ENCODE measurements around the gene SERINC5.

Gene SERINC5

DNA sequence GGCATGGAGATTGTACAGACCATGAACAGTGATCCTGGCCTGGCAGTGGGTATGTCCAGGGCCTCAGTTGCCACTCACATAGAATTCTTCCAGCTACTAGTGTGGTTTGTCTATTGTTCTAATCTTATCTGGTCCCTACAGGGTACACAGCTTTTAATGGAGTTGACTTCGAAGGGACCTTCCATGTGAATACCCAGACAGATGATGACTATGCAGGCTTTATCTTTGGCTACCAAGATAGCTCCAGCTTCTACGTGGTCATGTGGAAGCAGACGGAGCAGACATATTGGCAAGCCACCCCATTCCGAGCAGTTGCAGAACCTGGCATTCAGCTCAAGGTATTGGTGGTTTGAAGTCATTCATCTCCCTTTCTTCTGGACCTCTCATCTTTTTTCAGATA, 176.9 kb downstream of the SERINC5 start:
- H3K9me3 ChIP-seq (ENCODE audit: control insufficient read depth, insufficient read depth, low read depth, low read length), result no peaks in the 10 kb centered on the region
- no peak overlapping the region for H3K27ac ChIP-seq (ENCODE audit: low read depth, low read length)
- H3K4me3 ChIP-seq (ENCODE audit: low read depth, low read length), result no peak overlapping the region
- peaks cover 12% of the 10 kb centered on the region; the same call in 1 of the 2 replicates for H3K4me1 ChIP-seq (ENCODE audit: control insufficient read depth, insufficient read depth, low read length)
- H3K27me3 ChIP-seq (ENCODE audit: control insufficient read depth, insufficient read depth, low read length), result no peaks in the 10 kb centered on the region
- H3K36me3 ChIP-seq (ENCODE audit: control insufficient read depth, insufficient read depth, low read length), result no peaks in the 10 kb centered on the region
- no peak overlapping the region for H3K9ac ChIP-seq (ENCODE audit: low read length)

DNA sequence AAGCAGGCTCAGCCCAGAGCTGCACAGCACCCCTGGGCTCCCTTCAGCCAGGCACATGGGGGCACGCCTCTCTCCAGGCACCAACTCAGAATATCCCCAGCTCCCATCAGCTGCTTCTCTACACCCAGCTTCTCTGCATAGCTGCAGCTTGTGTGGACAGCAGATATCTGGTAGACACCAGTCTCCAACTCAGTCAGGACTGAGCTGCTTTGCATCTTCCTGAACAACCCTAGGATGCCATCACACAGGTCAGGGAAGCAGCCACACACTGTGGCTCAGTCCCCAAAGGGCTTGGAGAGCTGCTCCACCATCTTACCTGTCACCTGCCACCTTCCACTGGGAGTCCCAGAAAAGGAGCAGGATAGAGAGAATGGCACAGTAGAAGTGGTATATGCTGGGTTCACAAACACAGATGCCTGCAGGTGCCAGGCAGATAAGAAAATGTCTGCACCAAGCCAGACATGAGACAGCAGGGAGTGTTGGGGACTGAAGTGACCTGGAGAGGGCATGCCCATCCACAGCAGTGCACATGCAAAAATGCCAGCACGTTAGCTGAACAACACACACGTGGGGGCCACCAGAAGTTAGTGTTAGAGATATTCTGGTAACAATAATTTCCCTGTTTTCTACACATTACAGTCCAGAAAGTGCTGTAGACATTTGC, 178.7 kb downstream of the SERINC5 start:
- peaks cover 4% of the 10 kb centered on the region; the same call in 1 of the 2 replicates for H3K4me1 ChIP-seq (ENCODE audit: control insufficient read depth, insufficient read depth, low read length)
- H3K27me3 ChIP-seq (ENCODE audit: control insufficient read depth, insufficient read depth, low read length), result no peaks in the 10 kb centered on the region
- H3K27ac ChIP-seq (ENCODE audit: low read depth, low read length), result no peak overlapping the region
- H3K36me3 ChIP-seq (ENCODE audit: control insufficient read depth, insufficient read depth, low read length), result no peaks in the 10 kb centered on the region
- no peaks in the 10 kb centered on the region for H3K9me3 ChIP-seq (ENCODE audit: control insufficient read depth, insufficient read depth, low read depth, low read length)
- H3K4me3 ChIP-seq (ENCODE audit: low read depth, low read length), result no peak overlapping the region
- H3K9ac ChIP-seq (ENCODE audit: low read length), result no peak overlapping the region

DNA sequence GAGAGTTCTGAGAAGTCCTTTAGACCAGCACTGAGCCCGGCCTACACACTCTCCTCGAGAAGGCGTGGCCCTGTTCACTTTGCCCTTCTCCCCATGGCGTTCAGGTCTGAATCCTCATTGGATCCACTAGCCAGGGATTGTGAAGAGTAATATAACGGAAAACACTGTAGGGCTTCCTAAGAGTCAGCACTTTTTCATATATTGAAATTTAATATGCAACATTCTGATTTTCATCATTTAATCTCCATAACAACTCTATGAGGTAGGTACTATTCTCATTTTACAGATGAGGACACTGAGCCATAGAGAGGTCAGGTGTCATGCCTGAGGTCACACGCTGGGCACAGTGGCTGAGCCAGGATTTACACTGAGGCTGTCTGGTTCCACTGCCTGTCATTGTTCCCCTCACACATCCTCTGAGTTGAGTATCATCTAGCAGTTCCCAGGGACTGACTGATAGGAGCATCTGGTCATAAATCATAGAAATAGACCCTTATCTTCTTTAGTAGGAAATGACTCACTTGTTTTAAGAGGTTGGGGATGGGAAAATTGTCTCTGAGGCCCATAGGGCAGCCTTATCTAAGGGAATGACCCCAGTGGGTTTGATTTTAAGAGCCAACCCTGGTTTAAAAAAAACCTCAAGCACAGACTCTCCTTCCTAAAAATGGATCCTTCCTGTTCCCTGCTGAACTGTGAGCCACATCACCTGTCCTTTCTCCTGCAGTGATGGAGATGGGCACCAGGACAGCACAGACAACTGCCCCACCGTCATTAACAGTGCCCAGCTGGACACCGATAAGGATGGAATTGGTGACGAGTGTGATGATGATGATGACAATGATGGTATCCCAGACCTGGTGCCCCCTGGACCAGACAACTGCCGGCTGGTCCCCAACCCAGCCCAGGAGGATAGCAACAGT, 179.5 kb downstream of the SERINC5 start:
- no peaks in the 10 kb centered on the region for H3K27me3 ChIP-seq (ENCODE audit: control insufficient read depth, insufficient read depth, low read length)
- no peak overlapping the region for H3K4me3 ChIP-seq (ENCODE audit: low read depth, low read length)
- H3K9ac ChIP-seq (ENCODE audit: low read length), result no peak overlapping the region
- no peaks in the 10 kb centered on the region for H3K36me3 ChIP-seq (ENCODE audit: control insufficient read depth, insufficient read depth, low read length)
- no peak overlapping the region for H3K27ac ChIP-seq (ENCODE audit: low read depth, low read length)
- peaks cover 4% of the 10 kb centered on the region; the same call in 1 of the 2 replicates for H3K4me1 ChIP-seq (ENCODE audit: control insufficient read depth, insufficient read depth, low read length)
- H3K9me3 ChIP-seq (ENCODE audit: control insufficient read depth, insufficient read depth, low read depth, low read length), result no peaks in the 10 kb centered on the region

DNA sequence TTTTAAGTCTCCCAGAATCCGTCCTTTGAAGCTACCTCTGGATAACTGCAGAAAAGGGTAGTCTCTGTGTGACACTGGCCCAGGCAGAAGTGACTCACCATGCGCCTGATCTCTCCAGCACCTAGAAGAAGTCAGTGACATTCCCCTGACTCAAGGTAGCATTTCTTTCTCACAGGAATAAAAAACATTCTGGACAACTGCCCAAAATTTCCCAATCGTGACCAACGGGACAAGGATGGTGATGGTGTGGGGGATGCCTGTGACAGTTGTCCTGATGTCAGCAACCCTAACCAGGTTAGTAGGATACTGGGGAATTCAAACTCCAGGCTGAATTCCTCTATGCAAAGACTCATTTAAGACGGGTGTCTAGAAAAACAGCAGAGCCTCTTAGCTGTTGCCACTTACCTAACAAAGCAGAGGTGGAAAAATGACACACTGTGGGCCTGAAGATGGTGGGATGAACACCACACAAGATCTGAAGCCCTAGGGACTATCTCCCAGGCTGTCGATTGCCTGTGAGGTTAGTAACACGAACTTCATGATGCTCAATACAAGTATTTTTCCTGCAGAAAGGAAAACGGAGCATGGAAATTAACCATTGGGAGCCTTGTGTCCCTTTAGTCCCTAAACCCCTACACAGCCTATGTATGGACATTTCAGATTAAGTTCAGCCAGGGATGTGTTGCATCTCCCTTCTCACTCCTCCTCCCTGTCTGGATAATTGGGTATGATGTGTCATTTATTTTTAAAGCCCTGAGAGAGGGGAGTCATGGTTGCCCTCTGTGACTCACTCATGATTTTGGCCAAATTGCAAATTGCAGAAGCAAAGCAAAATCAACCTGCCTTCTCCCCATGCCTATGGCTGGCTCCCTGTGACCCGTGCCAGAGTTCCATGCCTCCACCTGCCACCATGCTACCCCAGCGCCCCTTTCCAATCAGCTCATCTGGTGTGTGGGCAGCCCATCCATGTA, 183.5 kb downstream of the SERINC5 start:
- Histone ChIP-seq H3K27me3 (ENCODE audit: control insufficient read depth, insufficient read depth, low read length) (no peaks in the 10 kb centered on the region), H3K27ac (ENCODE audit: low read depth, low read length) (no peak overlapping the region), H3K9me3 (ENCODE audit: control insufficient read depth, insufficient read depth, low read depth, low read length) (no peaks in the 10 kb centered on the region), H3K4me1 (ENCODE audit: control insufficient read depth, insufficient read depth, low read length) (peaks cover 7% of the 10 kb centered on the region; the same call in 1 of the 2 replicates), H3K36me3 (ENCODE audit: control insufficient read depth, insufficient read depth, low read length) (no peaks in the 10 kb centered on the region), H3K4me3 (ENCODE audit: low read depth, low read length) (no peak overlapping the region), H3K9ac (ENCODE audit: low read length) (no peak overlapping the region)

DNA sequence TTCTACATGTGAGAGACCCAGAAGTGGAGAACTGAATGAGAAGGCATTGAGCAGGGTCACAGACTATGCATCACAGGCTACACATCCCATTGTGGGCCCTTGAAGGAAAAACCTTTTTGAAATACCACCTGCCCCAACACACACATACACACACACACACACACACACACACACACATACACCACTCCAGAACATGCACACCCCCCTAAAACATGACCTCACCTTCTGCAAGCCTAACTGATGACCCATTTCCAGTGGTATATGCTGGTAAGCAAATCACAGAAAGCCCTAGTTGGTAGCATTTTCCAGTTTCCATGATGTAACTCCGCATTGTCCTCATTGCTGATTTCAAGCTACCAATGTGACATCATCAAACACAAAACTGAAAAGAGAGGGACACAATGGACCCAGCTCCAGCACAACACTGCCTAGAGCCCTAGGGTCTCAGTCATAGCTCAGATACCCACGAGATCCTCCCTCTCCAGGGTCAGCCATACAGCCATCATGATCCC, 184.3 kb downstream of the SERINC5 start:
- no peak overlapping the region for H3K27ac ChIP-seq (ENCODE audit: low read depth, low read length)
- H3K36me3 ChIP-seq (ENCODE audit: control insufficient read depth, insufficient read depth, low read length), result no peaks in the 10 kb centered on the region
- H3K4me1 ChIP-seq (ENCODE audit: control insufficient read depth, insufficient read depth, low read length), result peaks cover 7% of the 10 kb centered on the region; the same call in 1 of the 2 replicates

DNA sequence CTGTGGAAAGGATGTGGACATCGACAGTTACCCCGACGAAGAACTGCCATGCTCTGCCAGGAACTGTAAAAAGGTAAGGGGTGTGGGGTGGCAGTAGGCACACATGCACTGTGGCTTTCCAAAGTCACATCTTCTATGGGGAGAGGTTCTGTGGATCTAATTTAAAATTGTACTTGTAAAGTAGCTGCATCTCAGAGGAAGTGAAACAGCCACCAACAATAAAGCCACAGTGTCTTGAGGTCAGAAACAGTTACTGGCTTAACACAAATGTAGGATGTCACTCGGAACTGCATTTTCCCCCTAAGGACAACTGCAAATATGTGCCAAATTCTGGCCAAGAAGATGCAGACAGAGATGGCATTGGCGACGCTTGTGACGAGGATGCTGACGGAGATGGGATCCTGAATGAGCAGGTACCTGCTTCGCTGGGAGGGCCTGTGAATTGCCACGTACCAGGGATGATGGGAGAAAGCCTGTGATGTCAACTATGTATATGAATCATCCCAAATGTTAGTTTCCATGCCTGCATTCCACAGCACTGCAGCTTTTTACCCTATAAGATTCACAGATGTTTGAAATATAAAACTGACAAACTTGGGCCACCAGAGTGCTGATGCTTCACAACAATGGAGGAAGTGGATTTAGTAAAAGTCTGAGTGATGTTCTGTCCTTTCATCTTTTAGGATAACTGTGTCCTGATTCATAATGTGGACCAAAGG, 185.4 kb downstream of the SERINC5 start:
- H3K9me3 ChIP-seq (ENCODE audit: control insufficient read depth, insufficient read depth, low read depth, low read length), result no peaks in the 10 kb centered on the region
- H3K27me3 ChIP-seq (ENCODE audit: control insufficient read depth, insufficient read depth, low read length), result no peaks in the 10 kb centered on the region
- no peak overlapping the region for H3K4me3 ChIP-seq (ENCODE audit: low read depth, low read length)
- H3K27ac ChIP-seq (ENCODE audit: low read depth, low read length), result no peak overlapping the region
- no peak overlapping the region for H3K9ac ChIP-seq (ENCODE audit: low read length)
- H3K36me3 ChIP-seq (ENCODE audit: control insufficient read depth, insufficient read depth, low read length), result no peaks in the 10 kb centered on the region
- peaks cover 7% of the 10 kb centered on the region; the same call in 1 of the 2 replicates for H3K4me1 ChIP-seq (ENCODE audit: control insufficient read depth, insufficient read depth, low read length)

More for the DNA sequence above, 184.3 kb downstream of the SERINC5 start:
- no peak overlapping the region for H3K9ac ChIP-seq (ENCODE audit: low read length)
- H3K9me3 ChIP-seq (ENCODE audit: control insufficient read depth, insufficient read depth, low read depth, low read length), result no peaks in the 10 kb centered on the region
- no peak overlapping the region for H3K4me3 ChIP-seq (ENCODE audit: low read depth, low read length)
- no peaks in the 10 kb centered on the region for H3K27me3 ChIP-seq (ENCODE audit: control insufficient read depth, insufficient read depth, low read length)

DNA sequence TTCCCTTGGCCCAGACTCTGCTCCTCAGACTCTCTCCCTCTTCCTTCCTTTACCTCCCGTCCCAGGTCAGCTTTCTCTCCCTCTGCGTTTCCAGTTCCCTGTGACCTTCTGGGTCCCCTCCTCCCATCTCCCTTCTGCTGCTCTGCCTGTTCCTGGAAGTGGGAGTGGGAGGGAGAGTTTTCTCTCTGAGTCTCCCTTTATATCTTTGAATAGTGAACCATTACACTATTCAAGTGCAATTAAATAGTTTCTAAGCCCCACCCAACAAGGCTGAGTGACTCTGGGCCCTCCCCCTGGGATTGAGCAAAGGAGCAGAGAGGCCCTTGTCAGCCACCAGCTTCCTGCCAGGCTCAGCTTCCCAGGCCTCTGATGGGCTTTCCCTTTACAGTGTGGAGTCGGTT, 185.9 kb downstream of the SERINC5 start:
- Histone ChIP-seq H3K4me3 (ENCODE audit: low read depth, low read length) (no peak overlapping the region), H3K27ac (ENCODE audit: low read depth, low read length) (no peak overlapping the region), H3K27me3 (ENCODE audit: control insufficient read depth, insufficient read depth, low read length) (no peaks in the 10 kb centered on the region), H3K4me1 (ENCODE audit: control insufficient read depth, insufficient read depth, low read length) (peaks cover 12% of the 10 kb centered on the region), H3K36me3 (ENCODE audit: control insufficient read depth, insufficient read depth, low read length) (no peaks in the 10 kb centered on the region), H3K9me3 (ENCODE audit: control insufficient read depth, insufficient read depth, low read depth, low read length) (no peaks in the 10 kb centered on the region), H3K9ac (ENCODE audit: low read length) (no peak overlapping the region)

DNA sequence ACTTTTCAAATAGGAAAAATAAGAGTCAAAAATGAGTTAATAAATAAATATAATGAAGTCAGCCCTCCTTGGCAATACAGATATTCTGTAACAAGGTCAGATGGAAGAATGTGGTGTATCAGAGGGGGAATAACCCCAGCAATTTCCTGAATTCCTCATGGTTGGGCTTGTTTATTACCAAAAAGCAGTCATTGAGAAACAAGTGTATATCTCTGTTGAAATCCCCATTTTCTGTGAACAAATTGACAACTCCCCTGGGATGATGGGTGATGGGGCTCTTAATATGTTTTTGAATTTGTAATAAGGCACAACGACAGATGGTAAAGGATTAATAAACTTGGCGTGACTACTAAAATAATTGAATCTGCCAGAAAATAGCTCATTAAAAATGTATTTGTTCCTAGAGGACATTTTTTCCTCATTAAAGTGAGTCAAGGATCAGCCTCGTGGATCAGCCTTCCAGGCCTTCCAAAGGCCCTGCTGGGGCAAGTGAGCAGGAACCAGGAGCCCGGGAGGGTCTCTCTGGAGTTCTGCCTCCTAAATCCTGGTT, 186.5 kb downstream of the SERINC5 start:
- H3K27me3 ChIP-seq (ENCODE audit: control insufficient read depth, insufficient read depth, low read length), result no peaks in the 10 kb centered on the region
- H3K9me3 ChIP-seq (ENCODE audit: control insufficient read depth, insufficient read depth, low read depth, low read length), result no peaks in the 10 kb centered on the region
- peaks cover 16% of the 10 kb centered on the region for H3K4me1 ChIP-seq (ENCODE audit: control insufficient read depth, insufficient read depth, low read length)
- H3K27ac ChIP-seq (ENCODE audit: low read depth, low read length), result no peak overlapping the region
- H3K4me3 ChIP-seq (ENCODE audit: low read depth, low read length), result no peak overlapping the region
- no peak overlapping the region for H3K9ac ChIP-seq (ENCODE audit: low read length)
- no peaks in the 10 kb centered on the region for H3K36me3 ChIP-seq (ENCODE audit: control insufficient read depth, insufficient read depth, low read length)

DNA sequence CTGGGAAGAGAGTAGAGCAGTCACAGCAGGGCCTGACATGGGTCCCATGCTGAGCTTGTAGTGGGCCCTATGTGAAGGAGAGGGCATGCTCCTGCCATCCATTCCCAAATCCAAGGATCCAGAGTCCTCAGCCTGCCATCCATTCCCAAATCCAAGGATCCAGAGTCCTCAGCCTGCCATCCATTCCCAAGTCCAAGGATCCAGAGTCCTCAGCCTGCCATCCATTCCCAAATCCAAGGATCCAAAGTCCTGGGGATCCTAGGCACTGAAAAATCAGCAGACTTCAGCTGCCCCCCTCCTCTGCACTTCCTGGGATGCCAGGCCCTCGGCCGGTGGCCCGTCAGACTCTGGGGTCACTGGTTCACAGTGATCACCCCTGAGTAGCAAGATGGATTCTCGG, 187.1 kb downstream of the SERINC5 start:
- no peaks in the 10 kb centered on the region for H3K36me3 ChIP-seq (ENCODE audit: control insufficient read depth, insufficient read depth, low read length)
- H3K27ac ChIP-seq (ENCODE audit: low read depth, low read length), result no peak overlapping the region
- H3K27me3 ChIP-seq (ENCODE audit: control insufficient read depth, insufficient read depth, low read length), result no peaks in the 10 kb centered on the region
- H3K4me1 ChIP-seq (ENCODE audit: control insufficient read depth, insufficient read depth, low read length), result peaks cover 16% of the 10 kb centered on the region
- H3K9ac ChIP-seq (ENCODE audit: low read length), result no peak overlapping the region
- H3K9me3 ChIP-seq (ENCODE audit: control insufficient read depth, insufficient read depth, low read depth, low read length), result no peaks in the 10 kb centered on the region
- H3K4me3 ChIP-seq (ENCODE audit: low read depth, low read length), result no peak overlapping the region

DNA sequence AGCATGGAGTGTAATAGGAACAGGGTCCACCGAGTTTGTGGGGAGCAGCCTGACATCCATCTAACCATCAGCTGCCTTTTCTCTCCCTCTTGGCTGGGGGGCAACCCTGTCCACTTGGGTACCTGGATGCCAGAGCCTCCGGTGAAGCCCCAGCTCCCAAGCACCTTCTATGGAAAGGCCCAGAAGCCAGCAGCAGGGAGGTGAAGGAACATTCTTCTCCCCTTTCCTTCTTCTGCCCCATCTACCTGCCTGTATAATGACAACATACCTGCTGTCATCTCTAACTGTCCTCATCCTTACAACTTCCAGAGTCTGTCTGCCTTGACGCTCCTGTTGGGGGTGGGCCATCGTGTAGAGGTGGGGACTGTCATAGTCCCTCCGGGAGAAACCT, 187.6 kb downstream of the SERINC5 start:
- no peak overlapping the region for H3K27ac ChIP-seq (ENCODE audit: low read depth, low read length)
- no peaks in the 10 kb centered on the region for H3K36me3 ChIP-seq (ENCODE audit: control insufficient read depth, insufficient read depth, low read length)
- H3K4me1 ChIP-seq (ENCODE audit: control insufficient read depth, insufficient read depth, low read length), result peaks cover 16% of the 10 kb centered on the region
- H3K9me3 ChIP-seq (ENCODE audit: control insufficient read depth, insufficient read depth, low read depth, low read length), result no peaks in the 10 kb centered on the region
- H3K27me3 ChIP-seq (ENCODE audit: control insufficient read depth, insufficient read depth, low read length), result no peaks in the 10 kb centered on the region
- H3K9ac ChIP-seq (ENCODE audit: low read length), result no peak overlapping the region
- no peak overlapping the region for H3K4me3 ChIP-seq (ENCODE audit: low read depth, low read length)
